ENCODE measurements around the gene NMNAT1. TPM values are rescaled to one million over a fixed set of nuclear protein-coding genes. Genes with fewer than 3 reads are reported as not detected.

The NMNAT1 gene
- total RNA-seq, 4 donors from 2014 or later, result 4.7 to 6.5 (median 5.6) TPM

DNA sequence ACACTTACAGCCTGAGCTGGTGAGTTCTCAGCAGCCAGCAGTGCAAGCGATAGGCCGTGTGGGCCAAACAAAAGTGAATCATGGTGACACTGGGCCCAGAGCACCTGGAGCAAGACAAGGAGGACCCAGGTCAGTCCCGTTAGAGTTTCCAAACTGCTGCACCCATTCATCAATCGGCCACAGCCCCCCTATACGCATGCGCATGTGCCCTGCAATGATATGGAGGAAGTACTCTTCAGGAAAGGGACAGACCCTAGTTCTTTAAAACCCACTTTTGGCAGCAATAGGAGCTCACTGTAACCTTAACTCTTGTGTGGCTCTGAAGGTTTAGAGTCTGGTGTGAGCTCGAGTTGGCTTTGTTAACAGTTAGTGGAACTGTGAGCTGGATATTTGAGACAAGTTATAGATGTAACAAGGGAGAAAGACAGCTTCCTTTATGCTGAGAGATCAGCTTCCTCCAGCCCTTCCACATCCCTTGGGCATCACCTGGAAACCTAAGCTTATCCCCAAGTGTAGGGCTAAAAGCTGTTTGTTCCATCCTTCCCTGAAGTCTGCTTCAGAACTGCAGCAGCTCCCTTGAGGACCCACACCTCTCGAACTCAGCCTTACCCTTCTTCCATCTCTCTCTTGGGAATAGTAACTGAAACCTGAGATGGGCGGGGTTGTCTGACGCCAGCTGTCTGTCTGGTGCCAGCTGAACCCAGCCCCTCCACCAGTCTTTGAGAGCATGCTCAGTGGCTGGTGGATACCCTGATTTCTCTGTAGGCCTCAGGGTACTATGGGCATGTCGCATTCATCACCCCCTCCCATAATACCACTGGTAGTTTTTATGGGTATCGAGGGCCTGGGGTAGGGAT, 17.7 kb downstream of the NMNAT1 start:
- DNase-seq (ENCODE audit: low spot score), result no peak
- ATAC-seq (ENCODE audit: low FRiP score), result no peak
- TF ChIP-seq CTCF (IDR thresholded peaks at IDR 0.05), result no peak

DNA sequence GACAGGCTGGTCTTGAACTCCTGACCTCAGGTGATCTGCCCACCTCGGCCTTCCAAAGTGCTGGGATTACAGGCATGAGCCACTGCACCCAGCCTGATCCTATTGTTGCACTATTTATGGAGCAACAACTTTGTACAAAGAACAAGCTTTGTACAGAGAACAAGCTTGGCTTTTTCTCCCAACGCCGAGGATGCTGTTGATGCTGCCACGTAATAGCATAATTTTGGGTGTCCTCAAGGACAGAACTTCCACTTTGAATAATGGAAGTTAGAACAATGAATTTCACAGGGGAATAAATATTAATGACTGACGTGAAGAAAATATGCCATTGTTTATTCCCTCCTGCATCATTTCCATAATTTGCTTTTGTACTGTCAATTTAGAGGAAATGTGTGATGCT, 41.0 kb downstream of the NMNAT1 start:
- TF ChIP-seq CTCF (IDR thresholded peaks at IDR 0.05), result no peak
- no peak for ATAC-seq (ENCODE audit: low FRiP score)
- DNase-seq (ENCODE audit: low spot score), result no peak

DNA sequence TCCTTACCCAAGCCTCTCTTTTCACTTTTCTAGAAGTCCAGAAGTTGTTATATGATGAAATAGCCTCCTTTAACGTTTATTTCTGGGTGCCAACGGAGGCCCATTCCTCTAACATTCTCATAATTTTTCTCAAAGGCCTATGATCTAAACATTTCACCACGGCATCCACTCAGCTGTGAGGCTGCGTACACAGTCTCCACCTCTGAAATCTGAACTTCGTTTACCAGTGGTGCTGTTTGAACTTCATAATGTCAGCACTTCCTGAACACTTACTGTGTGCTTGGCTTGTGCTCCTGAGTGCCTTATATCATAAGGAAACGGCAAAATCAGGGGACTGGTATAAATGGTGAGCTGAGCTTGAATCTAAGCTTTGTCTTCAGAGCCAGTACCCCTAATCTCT, 41.7 kb downstream of the NMNAT1 start:
- ATAC-seq (ENCODE audit: low FRiP score) (no peak), DNase-seq (ENCODE audit: low spot score) (no peak)
- no peak for TF ChIP-seq CTCF (IDR thresholded peaks at IDR 0.05)

- TF ChIP-seq CTCF (IDR thresholded peaks at IDR 0.05), result no peak
- DNase-seq (ENCODE audit: low spot score) (no peak), ATAC-seq (ENCODE audit: low FRiP score) (no peak)
Measured at GRCh38 chr1:9989773-9990172, 46.5 kb downstream of the NMNAT1 start.

GRCh38 chr1:9990944-9991343, 47.7 kb downstream of the NMNAT1 start:
- no peak for DNase-seq (ENCODE audit: low spot score)
- no peak for TF ChIP-seq CTCF (IDR thresholded peaks at IDR 0.05)
- no peak for ATAC-seq (ENCODE audit: low FRiP score)

DNA sequence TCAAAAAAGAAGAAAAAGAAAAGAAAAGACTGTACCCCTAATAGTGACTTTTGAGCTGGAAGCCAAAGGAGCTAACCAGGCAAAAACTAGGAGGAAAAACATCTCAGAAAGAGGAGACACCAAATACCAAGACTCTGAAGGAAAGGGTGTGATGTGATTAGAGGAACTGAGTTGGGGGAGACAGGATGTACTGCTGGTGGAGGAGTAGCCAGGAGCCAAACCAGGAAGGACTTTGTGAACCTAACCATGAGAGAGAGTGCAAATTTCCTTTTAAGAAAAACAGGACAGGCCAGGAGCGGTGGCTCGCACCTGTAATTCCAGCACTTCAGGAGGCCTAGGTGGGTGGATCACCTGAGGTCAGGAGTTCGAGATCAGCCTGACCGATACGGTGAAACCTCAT, 49.6 kb downstream of the NMNAT1 start:
- no peak for TF ChIP-seq CTCF (IDR thresholded peaks at IDR 0.05)
- no peak for DNase-seq (ENCODE audit: low spot score)
- ATAC-seq (ENCODE audit: low FRiP score), result no peak

GRCh38 chr1:9993561-9994075, 50.3 kb downstream of the NMNAT1 start:
- TF ChIP-seq CTCF (IDR thresholded peaks at IDR 0.05), result no peak
- no peak for ATAC-seq (ENCODE audit: low FRiP score)
- DNase-seq (ENCODE audit: low spot score), result no peak

All from omental fat pad (tissue), 4 donors.